Panc1 (cell line): ENCODE measurements around the gene PSMA7. TPM values are rescaled to one million over a fixed set of nuclear protein-coding genes. Genes with fewer than 3 reads are reported as not detected.

Experiments
- ATAC-seq: fragments of 200-7000 bp; cut with Tn5 transposase; 2 replicates; pipeline ENCODE4 v1.9.1; 2020; ENCODE audit warnings: mild to moderate bottlenecking, moderate library complexity
- BruUV-seq: library from RNA; stranded (reverse); fragments of 400-500 nt; replicated peaks from 2 replicates; lab custom pipeline; 2021; lab: Mats Ljungman, UMichigan
- CTCF ChIA-PET: fragments of 300-600 bp; sonication (Branson Sonifier 250); formaldehyde crosslinking; loops from one replicate; lab custom pipeline; 2022; ENCODE audit warnings: antibody characterized with exemption; lab: Charles Lee
- POLR2A ChIA-PET: fragments of 300-600 bp; sonication (Branson Sonifier 250); formaldehyde crosslinking; loops from one replicate; lab custom pipeline; 2022; ENCODE audit warnings: antibody characterized with exemption; lab: Charles Lee
- DNase-seq: peaks from one replicate; pipeline ENCODE4 v3.0.0-alpha.2; 2010; ENCODE audit warnings: low read depth, low spot score
- H3K27ac ChIP-seq: 2 replicates; pipeline ENCODE4 v1.5.1; 2011; ENCODE audit warnings: mild to moderate bottlenecking, low read length, inconsistent platforms
- H3K27me3 ChIP-seq: fragments of 200-500 bp; sonication (Bioruptor generic); 2 replicates; pipeline ENCODE4 v1.6.0; 2014; ENCODE audit warnings: low read length, inconsistent platforms; ENCODE audit not compliant: control insufficient read depth, insufficient read depth
- H3K36me3 ChIP-seq: fragments of 200-500 bp; sonication (Bioruptor generic); 2 replicates; pipeline ENCODE4 v1.5.1; 2014; ENCODE audit warnings: inconsistent platforms, mild to moderate bottlenecking, low read length, moderate library complexity; ENCODE audit not compliant: control insufficient read depth, insufficient read depth
- H3K4me1 ChIP-seq: 2 replicates; pipeline ENCODE4 v1.5.1; 2011; ENCODE audit warnings: inconsistent platforms, mild to moderate bottlenecking, low read length, moderate library complexity; ENCODE audit not compliant: control insufficient read depth, insufficient read depth
- H3K4me3 ChIP-seq, 2 experiments: 2 replicates each; pipeline ENCODE4 v1.5.1; 2011 to 2012; ENCODE audit warnings: low read depth in 2 of 2, low read length in 2 of 2, mild to moderate bottlenecking in 2 of 2, inconsistent platforms in 1 of 2, moderate library complexity in 1 of 2
- H3K9me3 ChIP-seq: fragments of 200-500 bp; sonication (Bioruptor generic); 2 replicates; pipeline ENCODE4 v1.5.1; 2014; ENCODE audit warnings: low read depth, mild to moderate bottlenecking, inconsistent platforms, low read length, moderate library complexity; ENCODE audit not compliant: control insufficient read depth, insufficient read depth
- POLR2AphosphoS5 ChIP-seq: IDR thresholded peaks from 2 replicates; pipeline ENCODE4 v1.6.1; 2012; ENCODE audit warnings: mild to moderate bottlenecking, low read depth, low read length, moderate library complexity
- SIN3A ChIP-seq: IDR thresholded peaks from 2 replicates; pipeline ENCODE4 v1.6.1; 2012; ENCODE audit warnings: low read depth, mild to moderate bottlenecking, low read length, moderate library complexity, borderline replicate concordance; ENCODE audit not compliant: insufficient read depth
- TCF7L2 ChIP-seq: IDR thresholded peaks from 2 replicates; pipeline ENCODE4 v1.6.1; 2011; ENCODE audit warnings: mild to moderate bottlenecking, low read depth, low read length, inconsistent platforms
- in situ Hi-C: cut with HindIII; loops from 2 replicates; pipeline ENCODE4 v1.10.0; 2016; ENCODE audit warnings: low sequenced_read_pairs, low pct_unique_long_range_greater_than_20kb
- intact Hi-C: fragments of 100-400 bp; cut with micrococcal nuclease; formaldehyde crosslinking; loops from one replicate; pipeline ENCODE4 v1.10.0; 2022; ENCODE audit not compliant: unreplicated experiment
- total RNA-seq: library from RNA; stranded (reverse); gene quantifications from one replicate; pipeline ENCODE4 v1.2.1, GENCODE V29; 2021; ENCODE audit not compliant: unreplicated experiment
- TF ChIP-seq, protein P1 (sequence below), 2 experiments: IDR thresholded peaks; 2 replicates each; pipeline ENCODE4 v1.6.1; 2011 to 2012; ENCODE audit warnings: low read depth in 2 of 2, control low read depth in 1 of 2, low read length in 1 of 2, mild to moderate bottlenecking in 1 of 2, moderate library complexity in 1 of 2; ENCODE audit not compliant: insufficient read depth in 1 of 2
- TF ChIP-seq, protein P2 (sequence below): fragments of 450-650 bp; IDR thresholded peaks from 2 replicates; pipeline ENCODE4 v1.5.1; 2017; ENCODE audit warnings: mild to moderate bottlenecking

PSMA7 gene
- total RNA-seq, 1 experiment from 2014 or later = 402 TPM

DNA sequence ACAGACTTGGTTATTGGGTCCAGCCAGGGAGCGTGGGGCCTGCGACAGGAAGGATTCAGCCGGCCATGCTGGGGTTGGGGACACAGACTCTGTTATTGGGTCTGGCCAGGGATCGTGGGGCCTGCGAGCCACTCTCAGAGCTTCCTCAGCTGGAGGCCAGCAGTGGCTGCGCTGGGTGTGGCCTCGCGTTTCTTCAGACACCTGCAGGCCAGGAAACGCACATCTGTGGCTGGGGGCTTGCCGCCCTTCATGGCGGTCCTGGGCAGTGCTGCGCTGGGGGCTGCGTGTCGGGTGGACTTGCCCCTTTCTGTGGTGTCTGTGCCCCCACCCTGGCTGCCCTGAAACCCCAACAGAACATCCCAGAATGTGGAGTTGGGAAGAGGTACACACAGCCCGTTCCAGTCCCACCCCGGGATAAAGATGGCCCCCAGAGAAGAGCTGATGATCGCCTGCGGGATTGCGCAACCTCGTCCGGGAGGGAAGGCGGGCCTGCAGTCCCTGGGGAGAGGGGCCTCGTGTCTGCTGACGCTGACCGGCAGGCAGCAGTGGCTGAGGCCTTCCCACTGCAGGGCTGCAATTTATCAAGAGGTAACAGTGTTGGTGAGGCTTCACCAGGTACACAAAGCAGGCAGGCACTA is 22.7 kb upstream of the PSMA7 start:
- Histone ChIP-seq H3K9me3 (no peaks in the 10 kb centered on the region), H3K4me1 (no peaks in the 10 kb centered on the region), H3K27ac (no peak overlapping the region), H3K4me3 (no peak overlapping the region), H3K27me3 (no peaks in the 10 kb centered on the region), H3K36me3 (no peaks in the 10 kb centered on the region; the same call in 1 of the 2 replicates)
- intact Hi-C loops = no loop called here
- TF ChIP-seq SIN3A = no peak
- TF ChIP-seq, protein P1, sequence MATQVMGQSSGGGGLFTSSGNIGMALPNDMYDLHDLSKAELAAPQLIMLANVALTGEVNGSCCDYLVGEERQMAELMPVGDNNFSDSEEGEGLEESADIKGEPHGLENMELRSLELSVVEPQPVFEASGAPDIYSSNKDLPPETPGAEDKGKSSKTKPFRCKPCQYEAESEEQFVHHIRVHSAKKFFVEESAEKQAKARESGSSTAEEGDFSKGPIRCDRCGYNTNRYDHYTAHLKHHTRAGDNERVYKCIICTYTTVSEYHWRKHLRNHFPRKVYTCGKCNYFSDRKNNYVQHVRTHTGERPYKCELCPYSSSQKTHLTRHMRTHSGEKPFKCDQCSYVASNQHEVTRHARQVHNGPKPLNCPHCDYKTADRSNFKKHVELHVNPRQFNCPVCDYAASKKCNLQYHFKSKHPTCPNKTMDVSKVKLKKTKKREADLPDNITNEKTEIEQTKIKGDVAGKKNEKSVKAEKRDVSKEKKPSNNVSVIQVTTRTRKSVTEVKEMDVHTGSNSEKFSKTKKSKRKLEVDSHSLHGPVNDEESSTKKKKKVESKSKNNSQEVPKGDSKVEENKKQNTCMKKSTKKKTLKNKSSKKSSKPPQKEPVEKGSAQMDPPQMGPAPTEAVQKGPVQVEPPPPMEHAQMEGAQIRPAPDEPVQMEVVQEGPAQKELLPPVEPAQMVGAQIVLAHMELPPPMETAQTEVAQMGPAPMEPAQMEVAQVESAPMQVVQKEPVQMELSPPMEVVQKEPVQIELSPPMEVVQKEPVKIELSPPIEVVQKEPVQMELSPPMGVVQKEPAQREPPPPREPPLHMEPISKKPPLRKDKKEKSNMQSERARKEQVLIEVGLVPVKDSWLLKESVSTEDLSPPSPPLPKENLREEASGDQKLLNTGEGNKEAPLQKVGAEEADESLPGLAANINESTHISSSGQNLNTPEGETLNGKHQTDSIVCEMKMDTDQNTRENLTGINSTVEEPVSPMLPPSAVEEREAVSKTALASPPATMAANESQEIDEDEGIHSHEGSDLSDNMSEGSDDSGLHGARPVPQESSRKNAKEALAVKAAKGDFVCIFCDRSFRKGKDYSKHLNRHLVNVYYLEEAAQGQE (IDR thresholded peaks at IDR 0.05; ENCODE audit: insufficient read depth in 1 of 2, low read depth in 2 of 2, low read length in 1 of 2) = no peak
- TF ChIP-seq POLR2AphosphoS5 = no peak
- no peak for TF ChIP-seq TCF7L2
- TF ChIP-seq, protein P2, sequence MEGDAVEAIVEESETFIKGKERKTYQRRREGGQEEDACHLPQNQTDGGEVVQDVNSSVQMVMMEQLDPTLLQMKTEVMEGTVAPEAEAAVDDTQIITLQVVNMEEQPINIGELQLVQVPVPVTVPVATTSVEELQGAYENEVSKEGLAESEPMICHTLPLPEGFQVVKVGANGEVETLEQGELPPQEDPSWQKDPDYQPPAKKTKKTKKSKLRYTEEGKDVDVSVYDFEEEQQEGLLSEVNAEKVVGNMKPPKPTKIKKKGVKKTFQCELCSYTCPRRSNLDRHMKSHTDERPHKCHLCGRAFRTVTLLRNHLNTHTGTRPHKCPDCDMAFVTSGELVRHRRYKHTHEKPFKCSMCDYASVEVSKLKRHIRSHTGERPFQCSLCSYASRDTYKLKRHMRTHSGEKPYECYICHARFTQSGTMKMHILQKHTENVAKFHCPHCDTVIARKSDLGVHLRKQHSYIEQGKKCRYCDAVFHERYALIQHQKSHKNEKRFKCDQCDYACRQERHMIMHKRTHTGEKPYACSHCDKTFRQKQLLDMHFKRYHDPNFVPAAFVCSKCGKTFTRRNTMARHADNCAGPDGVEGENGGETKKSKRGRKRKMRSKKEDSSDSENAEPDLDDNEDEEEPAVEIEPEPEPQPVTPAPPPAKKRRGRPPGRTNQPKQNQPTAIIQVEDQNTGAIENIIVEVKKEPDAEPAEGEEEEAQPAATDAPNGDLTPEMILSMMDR = no peak
- ChIA-PET CTCF (interaction anchor here (0.7 kb wide), 1 partner anchor 80 kb away, joined by 10 read pairs; no protein-coding TSS in a partner anchor), POLR2A (no interaction called here)
- in situ Hi-C loops = no loop called here
- no peak for DNase-seq
- no TSS peak for BruUV-seq
- ATAC-seq = no peak

DNA sequence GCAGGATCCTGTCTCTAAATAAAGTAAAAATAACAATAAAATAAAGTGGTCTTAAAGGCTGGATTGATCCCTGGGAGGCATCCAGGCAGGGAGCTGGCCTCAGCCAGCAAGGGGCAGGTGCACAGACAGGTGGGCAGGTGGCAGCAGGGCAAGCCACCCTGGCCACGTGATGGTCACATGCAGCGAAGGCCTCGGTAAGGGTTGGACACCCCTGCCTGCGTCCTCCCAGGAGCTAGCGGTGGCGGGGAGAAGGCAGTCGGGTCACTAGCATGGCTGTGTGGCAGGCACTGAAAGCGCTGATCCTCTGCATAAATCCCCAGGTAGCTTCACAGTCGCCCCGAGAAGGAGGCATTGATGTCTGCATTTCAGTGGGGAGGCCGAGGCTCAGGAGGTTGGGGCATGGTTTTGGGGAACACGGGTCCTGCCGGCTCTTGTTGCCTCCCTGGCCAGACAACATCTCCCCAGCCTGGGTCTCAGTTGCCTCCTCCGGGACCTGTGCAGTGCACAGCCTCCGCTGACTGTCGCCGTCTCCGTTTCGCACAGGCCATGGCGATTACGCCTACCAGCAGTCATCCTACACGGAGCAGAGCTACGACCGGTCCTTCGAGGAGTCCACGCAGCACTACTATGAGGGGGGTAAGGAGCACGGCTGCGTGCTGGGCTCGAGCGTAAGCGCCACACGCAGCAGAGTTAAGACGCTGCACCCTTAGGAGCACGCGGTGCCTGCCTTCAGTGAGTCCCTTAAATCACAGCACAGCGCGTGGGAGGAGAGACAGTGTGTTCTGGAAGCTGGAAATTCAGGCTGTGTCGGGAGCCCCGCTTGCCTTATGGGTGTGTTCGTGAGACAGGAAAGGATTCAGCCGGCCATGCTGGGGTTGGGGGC is 21.9 kb upstream of the PSMA7 start:
- Histone ChIP-seq H3K4me1 (no peaks in the 10 kb centered on the region), H3K27me3 (no peaks in the 10 kb centered on the region), H3K36me3 (no peaks in the 10 kb centered on the region; the same call in 1 of the 2 replicates), H3K9me3 (no peaks in the 10 kb centered on the region), H3K27ac (no peak overlapping the region), H3K4me3 (no peak overlapping the region)
- TF ChIP-seq POLR2AphosphoS5 (no peak), SIN3A (no peak), TCF7L2 (no peak)
- TF ChIP-seq, protein P1 (IDR thresholded peaks at IDR 0.05; ENCODE audit: insufficient read depth in 1 of 2, low read depth in 2 of 2, low read length in 1 of 2) = no peak
- TF ChIP-seq, protein P2 = no peak
- in situ Hi-C loops = no loop called here
- no TSS peak for BruUV-seq
- ChIA-PET POLR2A (no interaction called here), CTCF (no interaction called here)
- no peak for ATAC-seq
- no peak for DNase-seq
- intact Hi-C loops = no loop called here
